ENCODE results near the gene OR2F2. TPM values are rescaled to one million over a fixed set of nuclear protein-coding genes. Genes with fewer than 3 reads are reported as not detected.
A peak's percentile ranks its signal among the peaks of the same experiment; 100 is the strongest.

Gene OR2F2
- total and polyA plus RNA-seq, 8 donors, result not detected

DNA sequence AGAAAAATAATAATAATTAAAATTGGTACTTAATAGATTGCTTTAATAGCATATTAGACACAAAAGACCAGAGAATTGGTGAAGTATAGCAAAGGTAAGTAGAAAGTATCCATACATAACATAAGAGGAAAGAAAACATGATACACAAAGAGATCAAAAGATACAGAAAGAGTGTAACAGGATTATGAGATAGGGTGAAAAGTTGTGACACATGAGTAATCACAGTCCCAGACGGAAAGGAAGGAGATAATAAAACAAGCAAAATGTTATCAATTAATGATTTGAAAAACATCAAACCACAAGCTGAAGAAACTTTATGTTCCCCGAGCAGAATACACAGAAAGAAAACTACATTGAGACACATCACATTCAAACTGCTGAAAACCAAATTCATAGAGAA lies 43.6 kb upstream of the OR2F2 start:
- ATAC-seq, result no peak

DNA sequence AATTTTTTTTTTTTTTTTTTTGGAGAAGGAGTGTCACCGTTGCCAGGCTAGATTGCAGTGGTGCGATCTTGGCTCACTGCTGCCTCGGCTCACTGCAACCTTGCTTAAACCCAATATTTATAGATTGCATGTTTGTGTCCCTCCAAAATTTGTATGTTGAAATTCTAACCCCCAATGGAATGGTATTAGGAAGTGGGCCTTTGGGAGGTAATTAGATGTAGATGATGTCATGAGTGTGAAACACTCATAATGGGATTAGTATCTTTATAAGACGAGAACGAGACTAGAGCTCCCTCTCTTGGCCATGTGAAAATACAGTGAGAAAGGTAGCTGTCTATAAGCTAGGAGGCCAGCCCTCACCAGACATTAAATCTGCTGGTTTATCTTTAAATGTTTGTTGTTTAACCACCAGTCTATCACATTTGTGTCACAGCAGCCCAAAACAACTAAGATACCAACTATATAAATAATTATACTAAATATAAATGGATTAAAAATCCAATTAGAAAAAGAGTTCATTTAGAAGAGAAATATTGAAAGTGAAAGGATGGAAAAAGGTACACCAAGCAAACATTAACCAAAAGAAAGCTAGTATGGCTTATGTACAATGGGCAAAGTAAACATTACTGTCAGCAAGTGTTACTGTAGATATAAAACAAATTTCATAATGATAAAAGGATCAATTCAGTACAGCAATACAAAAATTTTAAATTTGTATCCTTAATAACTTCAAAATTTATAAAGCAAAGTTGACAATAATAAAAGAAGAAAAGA lies 42.3 kb upstream of the OR2F2 start:
- Histone ChIP-seq H3K4me1 (no peaks in the 10 kb centered on the region), H3K27me3 (no peaks in the 10 kb centered on the region), H3K4me3 (no peak overlapping the region), H3K36me3 (no peaks in the 10 kb centered on the region), H3K9me3 (peaks cover 0 to 8% of the 10 kb centered on the region in 2 donors), H3K27ac (no peak overlapping the region)
- ATAC-seq (no peak), DNase-seq (no peak)
- TF ChIP-seq CTCF (IDR thresholded peaks at IDR 0.05), result no peak
- intact Hi-C loops (cut with DNase I), result no loop called here

More for the DNA sequence above, 43.6 kb upstream of the OR2F2 start:
- intact Hi-C loops (cut with DNase I), result no loop called here
- TF ChIP-seq CTCF (IDR thresholded peaks at IDR 0.05), result no peak
- H3K27ac ChIP-seq, result no peak overlapping the region
- no peak overlapping the region for H3K4me3 ChIP-seq
- no peaks in the 10 kb centered on the region for H3K4me1 ChIP-seq
- no peaks in the 10 kb centered on the region for H3K36me3 ChIP-seq
- H3K27me3 ChIP-seq, result no peaks in the 10 kb centered on the region
- DNase-seq, result no peak
- peaks cover 0 to 8% of the 10 kb centered on the region in 2 donors for H3K9me3 ChIP-seq

DNA sequence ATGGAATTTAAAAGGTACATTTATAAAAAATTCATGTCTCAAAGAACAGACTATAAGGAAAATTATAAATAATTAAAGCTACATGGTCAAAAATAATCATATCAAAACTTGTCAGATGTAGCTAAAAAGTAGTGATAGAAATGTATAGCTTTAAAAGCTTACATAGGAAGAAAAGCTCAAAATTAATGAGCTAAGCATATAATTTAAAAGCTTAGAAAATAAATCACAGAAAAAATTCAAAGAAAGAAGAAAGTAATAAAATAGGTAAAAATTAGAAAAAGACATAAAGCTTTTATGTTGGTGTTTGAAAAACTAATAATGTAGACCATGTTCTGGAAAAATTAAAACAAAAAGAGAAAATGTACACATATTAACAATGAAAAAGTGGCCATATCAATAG lies 38.4 kb upstream of the OR2F2 start:
- intact Hi-C loops (cut with DNase I), result no loop called here

DNA sequence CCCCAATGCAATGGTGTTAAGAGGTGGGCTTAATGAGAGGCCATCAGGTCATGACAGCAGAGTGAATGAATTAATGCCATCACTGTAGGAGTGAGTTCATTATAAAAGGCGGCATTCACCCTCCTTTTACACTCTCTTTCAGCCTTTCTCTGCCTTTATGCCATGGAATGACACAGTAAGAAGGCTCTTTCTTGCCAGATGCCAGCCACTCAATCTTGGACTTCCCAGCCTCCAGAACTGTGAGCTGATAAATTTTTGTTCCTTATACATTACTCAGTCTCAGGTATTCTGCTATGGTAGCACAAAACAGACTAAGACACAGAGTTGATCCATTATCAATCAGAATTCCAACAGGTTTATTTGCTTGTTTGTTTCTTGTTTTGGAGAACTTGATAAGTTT lies 36.2 kb upstream of the OR2F2 start:
- no peak for ATAC-seq
- no peak overlapping the region for H3K27ac ChIP-seq
- no peak for TF ChIP-seq CTCF (IDR thresholded peaks at IDR 0.05)

More for the DNA sequence above, 38.4 kb upstream of the OR2F2 start:
- no peak for ATAC-seq
- no peak for DNase-seq
- Histone ChIP-seq H3K4me3 (no peak overlapping the region), H3K27ac (no peak overlapping the region), H3K27me3 (no peaks in the 10 kb centered on the region), H3K9me3 (peaks cover 0 to 8% of the 10 kb centered on the region in 2 donors), H3K36me3 (no peaks in the 10 kb centered on the region), H3K4me1 (peaks cover 8 to 24% of the 10 kb centered on the region in 2 donors)
- no peak for TF ChIP-seq CTCF (IDR thresholded peaks at IDR 0.05)

GRCh38 chr7:143900230-143900766 lies 34.7 kb upstream of the OR2F2 start:
- Histone ChIP-seq H3K36me3 (no peaks in the 10 kb centered on the region), H3K27me3 (no peaks in the 10 kb centered on the region), H3K27ac (peak overlapping the region in 1 of 2 donors; percentile 90), H3K4me3 (peak overlapping the region in 1 of 2 donors; percentile 77), H3K9me3 (no peaks in the 10 kb centered on the region), H3K4me1 (peaks cover 8 to 30% of the 10 kb centered on the region in 2 donors)
- no peak for DNase-seq
- no peak for TF ChIP-seq CTCF (IDR thresholded peaks at IDR 0.05)
- intact Hi-C loops (cut with DNase I), result no loop called here
- no peak for ATAC-seq

More for the DNA sequence above, 36.2 kb upstream of the OR2F2 start:
- H3K36me3 ChIP-seq, result no peaks in the 10 kb centered on the region
- no peak overlapping the region for H3K4me3 ChIP-seq
- H3K9me3 ChIP-seq, result no peaks in the 10 kb centered on the region
- DNase-seq, result no peak
- no peaks in the 10 kb centered on the region for H3K27me3 ChIP-seq
- intact Hi-C loops (cut with DNase I), result no loop called here
- peaks cover 8 to 30% of the 10 kb centered on the region in 2 donors for H3K4me1 ChIP-seq

All from left lung (tissue), 10 donors.